HepG2 (cell line): Measurements from ENCODE around the gene THUMPD1. TPM values are rescaled to one million over a fixed set of nuclear protein-coding genes. Genes with fewer than 3 reads are reported as not detected.

Experiments used
- ATF5 ChIP-seq: sonication (generic); formaldehyde crosslinking; IDR thresholded peaks from 2 replicates; pipeline ENCODE4 v1.4.0; 2020; ENCODE audit warnings: mild to moderate bottlenecking, low read depth, missing genetic modification reagents
- CEBPG ChIP-seq: IDR thresholded peaks from 2 replicates; pipeline ENCODE4 v1.6.1; 2016
- DZIP1 ChIP-seq: sonication (generic); formaldehyde crosslinking; IDR thresholded peaks from 2 replicates; pipeline ENCODE4 v1.5.0; 2020; ENCODE audit warnings: mild to moderate bottlenecking, missing genetic modification reagents
- FOXK2 ChIP-seq: fragments of 450-650 bp; IDR thresholded peaks from 2 replicates; pipeline ENCODE4 v1.6.1; 2016
- HNRNPK ChIP-seq: fragments of 200-400 bp; formaldehyde crosslinking; IDR thresholded peaks from 2 replicates; pipeline ENCODE4 v1.6.1; 2018; ENCODE audit warnings: low read length, low read depth, moderate library complexity, mild to moderate bottlenecking; ENCODE audit not compliant: poor library complexity, severe bottlenecking
- MXI1 ChIP-seq: IDR thresholded peaks from 3 replicates; pipeline ENCODE4 v1.6.1; 2012; ENCODE audit warnings: low read depth, low read length, inconsistent platforms, borderline replicate concordance
- POLR2AphosphoS5 ChIP-seq: IDR thresholded peaks from 2 replicates; pipeline ENCODE4 v1.6.1; 2012; ENCODE audit warnings: low read depth, low read length
- TEAD2 ChIP-seq: sonication (generic); formaldehyde crosslinking; IDR thresholded peaks from 2 replicates; pipeline ENCODE4 v1.9.0; 2021; ENCODE audit warnings: missing genetic modification reagents
- ZBTB1 ChIP-seq: sonication (generic); formaldehyde crosslinking; IDR thresholded peaks from 2 replicates; pipeline ENCODE4 v1.4.0; 2020; ENCODE audit warnings: missing genetic modification reagents, borderline replicate concordance
- ZBTB20 ChIP-seq: sonication (generic); formaldehyde crosslinking; IDR thresholded peaks from 2 replicates; pipeline ENCODE4 v1.8.1; 2023; ENCODE audit warnings: missing genetic modification reagents, low read depth, mild to moderate bottlenecking, borderline replicate concordance
- ZFP62 ChIP-seq: sonication (generic); formaldehyde crosslinking; IDR thresholded peaks from 2 replicates; pipeline ENCODE4 v1.4.0; 2020; ENCODE audit warnings: missing genetic modification reagents
- ZMYM2 ChIP-seq: sonication (generic); formaldehyde crosslinking; IDR thresholded peaks from 2 replicates; pipeline ENCODE4 v1.8.0; 2022; ENCODE audit warnings: mild to moderate bottlenecking, missing genetic modification reagents
- ZNF142 ChIP-seq: sonication (generic); formaldehyde crosslinking; IDR thresholded peaks from 2 replicates; pipeline ENCODE4 v1.4.0; 2020; ENCODE audit warnings: missing genetic modification reagents
- ZNF20 ChIP-seq: sonication (generic); formaldehyde crosslinking; IDR thresholded peaks from 2 replicates; pipeline ENCODE4 v1.4.0; 2020; ENCODE audit warnings: mild to moderate bottlenecking, moderate library complexity, missing genetic modification reagents
- ZNF3 ChIP-seq: IDR thresholded peaks from 2 replicates; pipeline ENCODE4 v1.7.0; 2017; ENCODE audit warnings: inconsistent platforms
- ZNF782 ChIP-seq: sonication (generic); formaldehyde crosslinking; IDR thresholded peaks from 2 replicates; pipeline ENCODE4 v1.4.0; 2020; ENCODE audit warnings: missing genetic modification reagents, mild to moderate bottlenecking, borderline replicate concordance
- ZNF792 ChIP-seq: IDR thresholded peaks from 2 replicates; pipeline ENCODE4 v1.6.1; 2016
- ZNF800 ChIP-seq: sonication (generic); formaldehyde crosslinking; IDR thresholded peaks from 2 replicates; pipeline ENCODE4 v1.4.0; 2020; ENCODE audit warnings: missing genetic modification reagents
- ZSCAN21 ChIP-seq: sonication (generic); formaldehyde crosslinking; IDR thresholded peaks from 2 replicates; pipeline ENCODE4 v1.8.0; 2022; ENCODE audit warnings: mild to moderate bottlenecking, missing genetic modification reagents, moderate library complexity, borderline replicate concordance
- polyA plus RNA-seq, 8 experiments: library from polyadenylated mRNA; depleted of rRNA in 3 of 8; stranded (reverse) in 7 of 8; unstranded in 1 of 8; fragments of >200 nt; fragmentation: Illumina TruSeq in 4 of 8; extraction: Trizol in 4 of 8; gene quantifications; 2 replicates each; pipeline versions ENCODE4 v1.2.1 to v1.2.3, GENCODE V29; 2011 to 2016; ENCODE audit warnings: low read depth in 4 of 8, missing spikeins in 1 of 8, mixed read lengths in 1 of 8; ENCODE audit not compliant: insufficient read depth in 1 of 8
- total RNA-seq, 5 experiments: library from RNA; depleted of rRNA; stranded (reverse); fragments of >200 nt; fragmentation: Illumina TruSeq; extraction: Trizol; gene quantifications; 2 replicates each; pipeline ENCODE4 v1.2.3, GENCODE V29; 2016; ENCODE audit warnings: low read depth in 1 of 5

THUMPD1 gene
- total and polyA plus RNA-seq, 2 of the 13 experiments (the other 11 are each of a cell fraction or from before 2014, with no cell fraction given): 22.7 to 69.1 TPM

GRCh38 chr16:20741554-20742285, at the start of gene THUMPD1 (continued):
- TF ChIP-seq DZIP1 (peak; percentile 69; the same call in 1 of the 2 replicates), TEAD2 (peak; percentile 97), MXI1 (peak; percentile 80; the same call in 2 of the 3 replicates), ZMYM2 (CRISPR knock-in tag) (peak; percentile 91), ZNF3 (CRISPR knock-in tag) (peak; percentile 83; the same call in 1 of the 2 replicates), CEBPG (CRISPR knock-in tag) (peak; percentile 70), POLR2AphosphoS5 (peak; percentile 94), ZBTB20 (CRISPR knock-in tag) (peak; percentile 96), ZNF800 (CRISPR knock-in tag) (peak; percentile 82), FOXK2 (peak; percentile 64), ZNF782 (CRISPR knock-in tag) (peak; percentile 68; the same call in 1 of the 2 replicates), ZNF20 (CRISPR knock-in tag) (0 out of 2 replicates have a peak, but pooled peaks have one; percentile 92), ZNF792 (peak; percentile 93; the same call in 1 of the 2 replicates), ZBTB1 (peak; percentile 41; the same call in 1 of the 2 replicates), HNRNPK (no peak), ATF5 (CRISPR knock-in tag) (0 out of 2 replicates have a peak, but pooled peaks have one; percentile 92), ZFP62 (CRISPR knock-in tag) (peak; percentile 59; the same call in 1 of the 2 replicates), ZSCAN21 (CRISPR knock-in tag) (peak; percentile 92; the same call in 1 of the 2 replicates), ZNF142 (peak; percentile 75)
